Endometrium (tissue), 2 donors: ENCODE results near the gene NDUFAF4.

ENCODE experiments used
- FAIRE-seq: peaks from 2 replicates; lab custom pipeline; 2012; peaks lifted over from hg19 to GRCh38; lab: Jason Lieb, UNC
- donor health status: control.
- donor health status: control.

The NDUFAF4 gene

GRCh38 chr6:96897396-96898240 is at the start of gene NDUFAF4:
Gene NDUFAF4, minus strand, starts transcription at chr6:96897891. Its CDS starts 90 bp downstream, at chr6:96897801.
- FAIRE-seq: no peak

- FAIRE-seq: no peak
Measured at GRCh38 chr6:96947055-96947454, 49.4 kb upstream of the NDUFAF4 start.

GRCh38 chr6:96943555-96944215 is 46.0 kb upstream of the NDUFAF4 start:
- no peak for FAIRE-seq

- no peak for FAIRE-seq
Measured at GRCh38 chr6:96942676-96943075, 45.0 kb upstream of the NDUFAF4 start.

- no peak for FAIRE-seq
Measured at GRCh38 chr6:96940322-96940721, 42.6 kb upstream of the NDUFAF4 start.

GRCh38 chr6:96939007-96939805 is 41.5 kb upstream of the NDUFAF4 start:
- no peak for FAIRE-seq

GRCh38 chr6:96934087-96934486 is 36.4 kb upstream of the NDUFAF4 start:
- FAIRE-seq: no peak

GRCh38 chr6:96931198-96931597 is 33.5 kb upstream of the NDUFAF4 start:
- no peak for FAIRE-seq

GRCh38 chr6:96929741-96930140 is 32.0 kb upstream of the NDUFAF4 start:
- FAIRE-seq: no peak

- no peak for FAIRE-seq
Measured at GRCh38 chr6:96927660-96928059, 30.0 kb upstream of the NDUFAF4 start.

- peak; percentile 68 for FAIRE-seq
Measured at GRCh38 chr6:96926425-96926824, 28.7 kb upstream of the NDUFAF4 start.

GRCh38 chr6:96925290-96925687 is 27.6 kb upstream of the NDUFAF4 start:
- no peak for FAIRE-seq

- FAIRE-seq: no peak
Measured at GRCh38 chr6:96923871-96924493, 26.3 kb upstream of the NDUFAF4 start.

- FAIRE-seq: no peak
Measured at GRCh38 chr6:96923400-96923799, 25.7 kb upstream of the NDUFAF4 start.

GRCh38 chr6:96917098-96917497 is 19.4 kb upstream of the NDUFAF4 start:
- no peak for FAIRE-seq

- no peak for FAIRE-seq
Measured at GRCh38 chr6:96913621-96914020, 15.9 kb upstream of the NDUFAF4 start.

- no peak for FAIRE-seq
Measured at GRCh38 chr6:96911751-96912150, 14.1 kb upstream of the NDUFAF4 start.

GRCh38 chr6:96911171-96911570 is 13.5 kb upstream of the NDUFAF4 start:
- no peak for FAIRE-seq

- FAIRE-seq: no peak
Measured at GRCh38 chr6:96909811-96910210, 12.1 kb upstream of the NDUFAF4 start.

GRCh38 chr6:96907498-96907897 is 9.8 kb upstream of the NDUFAF4 start:
- FAIRE-seq: no peak

GRCh38 chr6:96900873-96901272 is 3.2 kb upstream of the NDUFAF4 start:
- FAIRE-seq: no peak

GRCh38 chr6:96899451-96899998 is 1.8 kb upstream of the NDUFAF4 start:
- no peak for FAIRE-seq
